CD4-positive, alpha-beta T cell treated with Interleukin-12 subunit alpha and Interleukin-12 subunit beta, for 1 hour (primary cell): ENCODE data around the gene ARID1B.

Source experiments
- DNase-seq: peaks from one replicate; pipeline ENCODE4 v3.0.0-alpha.2; 2020

Gene ARID1B

DNA sequence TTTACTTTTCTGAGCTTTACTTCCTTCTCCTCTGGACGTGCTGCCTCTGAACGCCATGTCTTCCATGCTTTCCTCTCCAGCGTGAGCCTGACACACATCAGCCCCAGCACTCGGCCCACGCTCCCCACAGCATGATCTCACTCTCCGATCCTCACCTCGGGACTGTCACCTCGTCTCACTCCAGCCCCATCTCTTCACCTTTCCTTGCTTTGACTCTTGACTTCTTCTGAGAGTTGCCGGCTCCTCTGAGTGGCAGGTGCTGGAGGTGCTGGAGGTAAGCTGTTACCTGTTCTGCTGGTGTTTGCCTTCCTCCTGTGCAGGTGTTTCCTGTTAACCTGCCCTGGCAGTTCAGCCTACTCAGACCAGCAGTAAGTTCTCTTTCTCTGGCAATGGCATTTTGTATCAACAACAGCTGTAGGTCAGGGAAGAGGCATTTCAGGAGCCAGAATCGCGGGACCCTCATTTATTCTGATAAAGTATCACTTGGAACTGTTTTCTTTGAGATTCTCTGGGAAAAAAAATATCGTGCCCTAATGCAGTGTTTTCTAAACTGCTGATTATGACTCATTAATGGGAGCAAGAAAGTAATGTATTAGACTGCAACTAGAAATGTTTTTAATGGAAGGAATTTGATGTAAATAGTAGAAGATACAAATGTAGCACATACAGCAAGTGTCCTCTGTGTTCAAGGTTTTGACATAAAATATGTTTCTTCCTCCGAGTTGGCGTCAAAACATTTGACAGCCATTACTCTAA, 106.5 kb downstream of the ARID1B start:
- DNase-seq: no peak

DNA sequence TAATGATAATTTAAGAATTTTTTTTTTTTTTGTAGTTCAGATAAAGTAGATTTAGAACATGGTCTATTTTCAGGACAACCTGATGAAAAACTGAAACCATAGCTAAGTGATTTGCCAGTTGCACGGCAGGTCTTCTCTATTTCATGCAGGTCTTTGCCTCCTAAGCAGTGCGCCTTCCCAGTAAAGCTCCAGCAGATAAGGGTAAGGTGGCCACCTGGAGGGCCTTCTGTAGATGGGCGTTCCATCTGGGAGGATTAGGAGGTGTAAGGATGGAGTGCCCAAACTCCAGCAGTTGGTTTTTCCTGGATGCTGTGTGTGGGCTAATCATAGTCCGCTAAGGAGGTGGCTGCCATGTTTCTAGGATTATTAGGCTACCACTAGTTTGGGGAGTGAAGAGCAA, 107.1 kb downstream of the ARID1B start:
- DNase-seq: no peak

DNA sequence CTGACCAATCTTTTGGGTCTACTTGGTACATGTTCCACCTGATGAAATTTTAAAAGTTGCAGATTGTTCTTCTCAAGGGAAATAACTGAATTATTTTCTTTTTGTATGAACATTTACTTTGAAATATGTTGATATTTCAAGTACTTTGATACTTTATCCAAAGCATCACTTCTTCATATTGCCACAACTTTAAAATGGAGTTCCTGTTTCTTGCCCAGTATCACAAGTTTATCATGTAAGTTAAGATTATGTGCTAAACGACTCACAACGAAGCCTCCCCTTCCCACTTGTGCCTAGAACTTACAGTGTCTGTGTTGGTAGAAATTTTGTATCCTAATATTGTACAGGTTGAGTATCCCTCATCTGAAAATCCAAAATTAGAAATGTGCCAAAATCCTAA, 108.4 kb downstream of the ARID1B start:
- DNase-seq: no peak

DNA sequence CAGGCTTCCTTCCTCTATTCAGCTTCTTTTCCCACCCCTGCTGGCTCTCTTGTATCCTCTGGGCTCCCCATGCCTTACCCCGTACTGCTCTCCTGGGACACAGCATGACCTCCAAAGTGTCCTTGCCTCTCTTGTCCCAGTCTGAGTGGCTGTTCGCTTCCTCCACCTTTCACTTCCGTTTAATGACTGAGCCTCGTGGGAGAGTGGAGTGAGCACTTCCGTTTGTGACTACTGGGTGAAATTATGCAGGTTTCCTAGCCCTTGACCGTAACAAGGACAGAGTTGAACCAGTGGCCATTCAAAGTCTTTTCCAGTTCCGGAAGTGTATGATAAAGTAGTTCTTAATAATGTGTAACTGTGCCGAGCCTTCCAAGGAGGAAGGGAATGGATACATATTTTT, 109.2 kb downstream of the ARID1B start:
- no peak for DNase-seq

DNA sequence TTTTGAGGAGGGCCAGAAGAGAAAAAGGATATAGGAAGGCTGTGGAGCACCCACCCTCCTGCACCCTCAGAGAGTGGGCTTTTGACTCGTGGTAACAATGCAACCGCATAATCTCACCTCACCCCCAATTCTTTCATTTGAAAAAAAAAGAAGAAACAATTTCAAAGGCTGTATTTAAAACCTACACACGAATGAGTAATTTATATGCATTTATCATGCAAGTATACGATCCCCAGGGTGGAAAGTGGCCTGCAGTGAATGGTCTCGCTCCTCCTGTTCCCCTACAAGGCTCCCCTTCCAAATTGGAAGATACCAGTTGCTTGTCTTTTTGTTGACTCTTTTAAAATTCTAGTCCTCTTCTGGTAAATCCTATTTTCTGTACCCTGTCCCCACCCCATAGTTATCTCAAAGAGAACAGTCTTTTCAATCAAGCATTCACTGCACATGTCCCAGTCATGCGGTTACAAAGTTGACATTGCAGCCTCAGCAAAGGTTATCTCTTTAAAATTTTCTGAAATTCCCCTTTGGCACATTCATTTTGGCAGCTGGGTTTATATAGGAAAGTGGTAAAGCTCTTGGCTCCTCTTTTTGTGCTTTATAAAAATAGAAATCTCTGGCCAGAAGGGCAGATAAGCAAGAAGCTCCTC, 110.6 kb downstream of the ARID1B start:
- DNase-seq: no peak

DNA sequence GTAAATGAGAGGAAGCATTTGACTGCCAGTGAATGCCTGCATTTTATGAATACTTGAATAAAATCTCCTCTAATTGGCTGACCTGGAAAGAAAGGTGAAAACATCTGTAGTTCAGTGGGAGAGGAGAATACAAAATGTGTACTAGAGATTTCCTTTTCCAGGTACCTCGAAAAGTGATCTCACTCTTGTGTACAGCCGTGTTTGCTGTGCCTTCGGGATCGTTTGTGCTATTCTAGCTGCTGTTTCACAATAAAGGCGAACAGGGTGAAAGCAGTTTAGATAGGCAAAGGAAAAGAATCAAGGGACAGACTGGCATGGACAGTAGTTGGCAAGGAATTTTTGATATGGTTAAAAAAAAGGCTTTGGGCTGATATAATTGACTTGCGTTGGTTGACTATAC, 112.3 kb downstream of the ARID1B start:
- no peak for DNase-seq

DNA sequence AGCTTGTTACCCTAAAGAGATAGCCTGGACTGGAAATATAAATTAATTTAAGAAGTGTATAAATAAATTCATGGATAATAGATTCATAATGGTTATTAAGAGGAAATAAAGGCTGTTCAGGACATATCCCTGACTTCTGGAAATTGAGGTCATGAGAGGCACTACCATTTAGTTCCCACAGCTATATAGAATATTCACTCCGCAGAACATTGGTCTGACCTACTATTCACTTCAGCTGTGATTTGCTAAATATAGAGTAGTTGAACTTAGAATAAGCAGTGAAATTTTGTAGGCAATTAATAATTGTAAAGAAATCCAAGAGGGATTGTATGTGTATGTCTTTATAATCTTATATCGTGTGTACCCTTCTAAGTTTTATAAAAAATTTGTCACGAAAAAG, 112.8 kb downstream of the ARID1B start:
- no peak for DNase-seq

DNA sequence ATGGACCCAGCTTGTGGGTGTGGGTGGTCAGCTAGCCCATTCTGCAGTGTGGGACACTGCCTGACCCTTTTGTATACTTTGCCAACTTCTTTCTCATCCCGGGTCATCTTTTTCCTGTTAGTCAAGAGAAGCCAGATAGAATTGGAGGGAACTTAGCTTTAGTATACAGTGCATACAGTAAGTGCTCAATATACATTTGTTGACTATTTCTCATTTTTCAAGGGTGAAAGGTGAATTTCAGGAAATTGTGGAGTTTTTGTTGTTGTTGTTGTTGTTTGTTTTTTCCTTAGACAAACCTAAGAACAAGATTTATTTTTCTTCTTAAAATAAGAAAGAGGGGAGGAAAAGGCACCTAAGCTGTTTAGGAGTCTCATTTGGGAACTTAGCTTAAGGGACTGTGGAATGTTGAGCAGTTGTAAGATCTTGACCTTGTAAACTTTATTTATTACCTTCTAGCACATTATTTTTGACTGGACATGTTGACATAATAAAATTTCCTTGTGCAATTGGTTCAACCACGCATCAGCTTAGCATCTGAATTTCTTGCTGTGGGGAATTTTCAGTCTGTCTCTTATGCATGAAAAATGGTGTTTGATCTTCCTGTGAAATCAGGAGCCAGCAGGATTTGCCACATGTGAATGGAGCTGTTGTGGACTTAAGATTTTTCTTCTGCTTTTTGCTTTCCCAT, 113.6 kb downstream of the ARID1B start:
- DNase-seq: no peak

DNA sequence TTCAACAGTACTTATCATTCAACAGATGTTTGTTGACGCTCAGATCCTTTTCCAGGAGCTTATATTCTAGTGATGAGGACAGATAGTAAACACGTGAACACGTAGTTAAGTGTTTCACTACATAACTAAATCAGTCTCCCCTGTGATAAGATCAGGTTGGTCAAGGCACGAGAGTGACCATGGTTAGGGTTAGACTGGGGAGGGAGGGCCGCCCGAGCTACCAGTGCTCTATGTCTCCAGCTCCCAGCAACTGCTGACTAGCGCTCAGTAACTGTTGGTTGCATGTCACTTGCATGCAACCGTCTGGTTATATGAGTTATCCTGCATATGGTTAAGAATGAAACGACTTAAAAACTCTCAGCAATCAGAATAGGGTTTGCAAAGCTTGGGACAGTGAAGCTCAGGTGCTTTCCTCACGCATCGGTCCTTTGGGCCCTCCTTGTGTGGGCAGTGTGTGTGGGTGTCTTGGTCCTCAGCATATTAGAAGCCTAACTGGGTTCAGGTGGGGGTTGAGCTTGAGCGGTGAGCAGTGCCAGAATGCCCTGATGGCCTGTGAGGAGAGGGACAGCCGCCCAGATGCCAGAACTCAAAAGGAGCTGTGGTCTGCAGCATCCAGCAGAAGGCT, 120.8 kb downstream of the ARID1B start:
- DNase-seq: no peak

DNA sequence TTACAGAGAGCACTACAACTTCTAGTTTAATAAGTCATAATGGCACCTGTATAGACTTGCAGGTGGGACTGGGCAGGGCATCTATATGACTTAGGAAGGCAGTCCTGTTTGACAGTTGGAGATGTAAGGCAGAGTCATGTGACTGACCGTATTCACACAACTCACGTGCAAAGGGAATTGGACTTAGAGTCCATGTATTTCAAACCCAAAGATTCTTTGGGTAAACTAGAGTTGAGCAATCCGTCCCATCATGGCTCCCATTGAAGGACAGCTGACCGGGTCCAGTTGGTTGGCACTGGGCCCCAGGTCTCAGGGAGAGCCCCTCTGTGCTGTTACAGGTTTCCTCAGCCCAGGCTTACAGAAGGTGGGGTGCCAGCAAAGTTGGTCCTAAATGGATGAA, 121.9 kb downstream of the ARID1B start:
- DNase-seq: no peak

DNA sequence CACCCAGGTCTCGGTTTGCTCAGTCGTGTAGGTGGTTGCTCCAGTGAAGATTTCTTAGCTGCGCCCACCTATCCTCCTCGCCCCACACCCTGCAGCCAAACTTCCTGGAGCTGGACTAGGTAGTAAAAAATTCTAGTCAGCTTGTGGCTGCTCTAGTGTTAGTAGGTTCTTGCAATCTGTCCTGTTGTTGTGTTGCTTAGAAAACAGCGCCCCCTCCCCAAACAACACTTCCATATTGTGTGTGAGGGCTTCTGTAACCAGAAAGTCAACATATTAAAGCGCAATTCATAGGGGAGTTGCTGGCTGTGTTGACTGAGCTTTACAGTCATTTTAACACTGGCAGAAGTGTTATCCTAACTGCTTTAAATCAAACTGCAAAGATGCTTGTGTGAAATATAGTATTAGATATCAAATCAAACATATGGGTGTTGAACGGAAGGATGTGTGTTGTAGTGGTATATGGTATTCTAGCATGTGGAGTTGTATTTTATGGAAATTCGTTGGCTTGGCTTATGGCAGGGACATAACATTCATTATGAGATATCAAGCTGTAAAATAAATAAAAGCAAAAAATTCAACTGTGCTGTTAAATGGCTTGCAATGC, 122.5 kb downstream of the ARID1B start:
- DNase-seq: no peak

DNA sequence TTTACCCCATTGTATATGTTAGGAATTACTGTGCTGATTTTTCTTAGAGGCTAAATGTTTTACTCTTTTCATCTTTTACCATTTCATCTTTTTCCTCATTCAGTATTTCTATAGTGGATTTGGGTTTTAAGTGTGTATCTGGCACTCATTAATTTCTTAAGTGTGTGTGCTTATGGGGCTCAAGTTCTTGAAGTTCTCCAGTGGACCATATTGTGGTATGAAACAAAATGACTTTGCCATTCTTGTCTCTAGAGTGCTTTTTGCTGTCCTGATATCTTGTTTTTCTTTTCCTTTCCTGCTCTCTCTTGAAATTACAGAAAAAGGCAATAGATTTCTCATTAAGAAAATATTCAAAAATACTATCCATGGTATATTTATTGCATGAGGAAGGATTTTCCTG, 123.1 kb downstream of the ARID1B start:
- DNase-seq: no peak

DNA sequence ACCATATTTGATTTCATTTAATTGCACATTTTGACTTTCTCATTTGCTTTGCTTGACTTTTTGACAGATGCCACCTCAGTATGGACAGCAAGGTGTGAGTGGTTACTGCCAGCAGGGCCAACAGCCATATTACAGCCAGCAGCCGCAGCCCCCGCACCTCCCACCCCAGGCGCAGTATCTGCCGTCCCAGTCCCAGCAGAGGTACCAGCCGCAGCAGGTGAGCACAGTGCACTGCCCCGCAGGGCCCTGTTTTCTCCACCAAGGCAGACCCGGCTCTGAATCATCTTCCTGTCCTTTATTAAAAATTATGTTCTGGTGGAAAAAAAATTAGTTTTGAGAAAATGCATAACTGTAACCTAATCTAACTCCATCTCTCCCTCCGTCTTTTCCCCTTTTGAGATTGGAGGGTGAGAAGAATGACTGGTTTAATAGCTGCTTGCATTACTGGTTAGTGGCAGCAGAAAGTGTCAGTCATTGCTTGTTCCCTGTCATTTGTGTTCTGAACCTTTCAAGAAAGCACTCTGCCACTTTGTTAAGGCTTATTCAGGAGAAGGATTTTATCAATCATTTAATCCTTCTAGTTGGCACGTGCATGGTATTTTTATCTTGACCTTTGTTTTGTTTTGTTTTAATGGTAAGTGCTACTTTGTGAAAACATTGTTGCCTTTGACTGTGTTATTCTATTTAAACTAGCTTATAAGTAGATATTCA, 124.3 kb downstream of the ARID1B start:
- DNase-seq: no peak

DNA sequence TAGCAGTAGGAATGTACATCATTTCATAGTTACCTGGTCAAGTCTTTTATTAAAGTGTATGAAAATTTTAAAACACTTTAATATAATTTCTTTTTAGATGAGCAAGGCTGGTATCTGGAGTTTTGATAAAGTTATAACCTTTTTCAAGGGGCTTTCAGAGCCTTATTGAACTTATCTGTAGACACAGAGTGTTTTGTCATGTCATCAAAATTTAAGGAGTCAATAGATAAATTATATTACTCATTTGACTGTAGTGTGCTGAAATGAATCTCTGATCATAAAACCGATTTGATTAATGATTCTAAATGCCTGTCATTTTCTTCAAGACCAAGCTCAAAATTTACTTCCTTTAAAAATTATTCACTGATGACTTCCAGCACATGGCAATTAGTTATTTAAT, 125.6 kb downstream of the ARID1B start:
- no peak for DNase-seq

DNA sequence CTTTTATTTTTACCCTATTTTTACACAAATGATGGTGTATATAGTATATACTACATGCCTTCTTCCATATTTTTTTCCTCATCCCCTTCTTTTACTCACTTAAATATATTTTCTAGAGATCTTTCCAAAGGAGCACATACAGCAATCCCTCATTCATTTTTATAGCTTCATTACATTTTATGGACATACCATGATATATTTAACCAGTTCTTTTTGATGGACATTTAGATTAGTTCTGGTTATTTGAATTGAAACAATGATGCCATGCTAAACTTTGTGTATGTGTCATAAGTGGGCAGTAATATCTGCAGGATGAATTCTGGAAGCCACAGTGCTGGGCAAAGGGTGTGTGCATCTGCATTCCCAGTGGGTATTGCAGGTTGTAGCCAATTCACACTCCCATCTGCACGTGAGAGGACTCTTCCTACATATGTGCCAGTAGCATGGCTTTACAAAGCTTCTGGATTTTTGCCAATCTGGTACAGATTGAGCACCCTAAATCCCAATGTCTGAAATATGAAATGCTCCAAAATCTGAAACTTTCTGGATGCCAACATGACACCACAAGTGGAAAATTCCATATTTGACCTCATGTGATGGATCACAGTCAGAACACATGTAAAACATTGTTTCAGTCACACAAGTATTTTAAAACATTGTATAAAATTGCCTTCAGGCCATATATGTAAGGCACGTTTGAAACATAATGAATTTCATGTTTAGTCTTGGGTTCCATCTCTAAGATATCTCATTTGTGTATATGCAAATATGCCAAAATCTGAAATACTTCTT, 127.2 kb downstream of the ARID1B start:
- no peak for DNase-seq

DNA sequence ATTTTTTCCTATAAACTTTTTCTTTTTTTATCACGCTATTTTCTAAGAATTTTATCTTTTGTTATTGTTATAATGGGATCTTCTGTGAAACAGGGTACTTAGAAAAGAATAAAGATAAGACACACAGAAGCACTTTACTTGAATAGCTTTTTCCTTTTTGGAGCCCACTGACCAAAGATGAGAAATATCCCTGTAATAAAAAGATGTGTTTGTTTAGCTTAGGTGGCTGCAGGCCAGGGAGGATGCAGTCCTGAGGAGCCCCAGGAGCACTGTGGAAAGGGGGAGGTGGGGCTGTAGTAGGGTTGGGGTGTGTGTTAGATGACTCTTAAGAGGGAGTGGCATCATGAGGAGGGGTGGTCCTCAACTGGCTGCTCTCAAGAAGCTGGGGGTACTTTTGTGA, 128.6 kb downstream of the ARID1B start:
- no peak for DNase-seq

DNA sequence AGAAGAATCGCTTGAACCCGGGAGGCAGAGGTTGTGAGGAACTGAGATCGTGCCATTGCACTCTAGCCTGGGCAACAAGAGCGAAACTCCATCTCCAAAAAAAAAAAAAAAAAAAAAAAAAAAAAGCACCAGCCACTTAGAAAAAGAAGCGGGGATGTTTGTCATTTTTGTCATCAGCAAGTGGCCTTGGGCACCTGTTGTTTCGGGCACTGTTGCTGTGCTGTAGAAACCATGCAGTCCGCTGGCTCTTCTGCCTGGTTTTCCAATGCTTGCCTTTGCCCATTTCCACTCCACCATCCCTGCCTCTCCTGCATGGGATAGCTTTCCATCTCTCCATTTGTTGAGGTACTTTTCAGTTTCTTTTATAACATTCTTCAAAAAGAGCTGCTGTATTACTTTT, 129.3 kb downstream of the ARID1B start:
- DNase-seq: no peak

DNA sequence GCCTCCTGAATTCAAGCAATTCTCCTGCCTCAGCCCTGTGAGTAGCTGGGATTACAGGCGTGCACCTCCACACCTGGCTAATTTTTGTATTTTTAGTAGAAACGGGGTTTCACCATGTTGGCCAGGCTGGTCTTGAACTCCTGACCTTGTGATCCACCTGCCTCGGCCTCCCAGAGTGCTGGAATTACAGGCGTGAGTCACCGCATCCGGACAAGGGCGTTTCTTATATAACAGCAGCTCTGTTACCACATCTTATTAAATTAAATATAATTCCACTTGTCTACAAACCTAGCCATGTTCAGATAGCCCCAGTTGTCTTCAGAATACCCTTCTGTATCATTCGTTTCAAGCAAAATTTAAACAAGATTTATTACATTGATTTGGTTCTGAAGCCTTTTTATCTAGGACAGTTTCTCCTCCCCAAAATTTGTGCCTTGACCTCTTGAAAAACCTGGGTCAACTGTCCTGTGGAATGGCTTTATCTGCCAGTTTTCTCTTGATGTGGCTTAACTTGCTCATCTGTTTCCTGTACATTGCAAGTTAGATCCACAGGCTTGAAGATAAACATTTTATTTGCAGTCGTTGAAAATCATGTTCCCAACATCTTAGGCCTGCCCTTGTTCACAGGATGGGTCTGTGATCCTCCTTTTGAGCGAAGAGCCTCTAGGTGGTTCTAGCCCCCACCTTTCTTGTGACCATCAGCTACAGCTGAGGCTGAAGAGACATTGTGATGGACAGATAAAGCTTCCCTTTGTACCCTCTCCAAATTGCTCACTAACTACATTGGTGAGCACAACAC, 132.2 kb downstream of the ARID1B start:
- DNase-seq: no peak

DNA sequence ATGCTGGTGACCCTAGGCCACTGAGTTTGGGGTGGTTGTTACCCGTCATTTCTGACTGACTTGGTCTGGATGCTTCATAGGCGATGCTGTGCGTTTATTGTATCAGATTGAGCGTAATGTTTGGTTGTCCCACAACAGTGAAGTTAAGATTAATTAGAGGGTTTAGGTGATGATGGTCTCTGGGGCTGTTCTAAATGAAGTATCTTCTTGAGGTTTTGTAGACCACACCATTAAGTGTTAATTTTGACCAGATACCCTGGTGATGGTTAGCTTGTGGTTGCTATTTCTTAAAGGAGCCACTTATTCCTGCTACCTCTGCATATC, 132.8 kb downstream of the ARID1B start:
- no peak for DNase-seq

DNA sequence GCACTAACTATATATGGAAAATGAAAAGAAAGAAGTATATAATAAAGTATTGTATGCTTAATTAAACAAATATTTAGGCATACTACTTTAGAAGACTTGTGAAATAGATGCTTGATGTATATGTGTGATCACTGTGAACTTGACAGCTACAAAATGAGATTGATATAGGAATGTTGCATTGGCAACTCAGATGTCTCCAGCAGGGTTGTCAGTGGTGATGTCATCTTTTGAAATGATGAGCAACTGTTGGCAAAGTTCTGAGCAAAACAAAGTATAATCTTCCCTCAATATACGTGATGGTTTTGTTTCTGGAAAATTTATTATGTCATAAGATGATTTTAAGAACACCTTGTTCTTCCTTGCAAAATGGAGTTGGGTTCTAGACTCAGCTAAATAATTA, 133.8 kb downstream of the ARID1B start:
- no peak for DNase-seq

DNA sequence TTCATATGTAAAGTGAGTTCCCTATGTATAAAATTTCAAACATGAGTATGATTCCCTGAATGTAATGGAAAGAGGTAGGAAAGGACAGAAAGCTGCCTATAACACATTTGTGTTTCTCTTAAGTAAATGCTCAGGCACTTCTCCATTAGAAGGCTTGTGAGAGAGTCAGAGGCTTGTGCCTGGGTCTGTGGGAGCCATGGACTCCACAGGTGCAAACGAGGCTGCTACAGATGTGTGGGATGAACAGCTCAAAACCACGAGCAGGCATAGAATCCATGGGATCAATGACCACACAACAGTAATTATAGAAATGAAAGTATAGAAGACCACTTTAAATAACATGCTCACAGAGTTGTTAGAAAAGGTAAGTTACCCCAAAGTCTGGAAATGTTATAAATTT, 134.4 kb downstream of the ARID1B start:
- DNase-seq: no peak
